Psoas muscle (tissue), 8 donors: Measurements from ENCODE around the gene PAX4. TPM values are rescaled to one million over a fixed set of nuclear protein-coding genes. Genes with fewer than 3 reads are reported as not detected.

Experiments
- ATAC-seq, 4 donors: fragments of 200-7000 bp; cut with Tn5 transposase; one replicate each; pipeline ENCODE4 v1.9.1; 2020; ENCODE audit warnings: moderate library complexity in 3 of 4, mild to moderate bottlenecking in 2 of 4
- DNase-seq, 2 donors: peaks; one replicate each; pipeline ENCODE4 v3.0.0-alpha.2; 2020
- H3K27ac ChIP-seq: fragments of 200-600 bp; one replicate; pipeline ENCODE4 v1.8.0; 2022
- H3K27me3 ChIP-seq, 3 donors: fragments of 200-600 bp in 1 of 3; one replicate each; pipeline versions ENCODE4 v1.6.1 to v1.8.0; 2013 to 2022; ENCODE audit warnings: low read length in 2 of 3, mild to moderate bottlenecking in 2 of 3, moderate library complexity in 1 of 3; ENCODE audit not compliant: insufficient read depth in 3 of 3
- H3K36me3 ChIP-seq, 2 donors: fragments of 200-600 bp in 1 of 2; one replicate each; pipeline versions ENCODE4 v1.6.1 to v1.8.0; 2013 to 2022; ENCODE audit warnings: low read depth in 1 of 2, mild to moderate bottlenecking in 1 of 2, moderate library complexity in 1 of 2; ENCODE audit not compliant: insufficient read depth in 1 of 2
- H3K4me1 ChIP-seq: fragments of 200-600 bp; one replicate; pipeline ENCODE4 v1.8.0; 2022
- H3K4me3 ChIP-seq: fragments of 200-600 bp; one replicate; pipeline ENCODE4 v1.8.0; 2022; ENCODE audit warnings: mild to moderate bottlenecking
- H3K9me3 ChIP-seq: fragments of 200-600 bp; one replicate; pipeline ENCODE4 v1.8.0; 2022
- WGBS, 3 donors: extraction: QIAGEN DNeasy Blood & Tissue Kit; methylation state at CpG; one replicate each; pipeline versions ENCODE4 v1.1.6 to v1.1.7; 2013; 5-methylcytosine and 5-hydroxymethylcytosine counted together
- intact Hi-C, 2 donors: fragments of 100-400 bp; cut with DNase I; formaldehyde crosslinking; loops; one replicate each; pipeline versions ENCODE4 v1.11.0 to v1.14.2; 2022
- polyA plus RNA-seq, 3 donors: library from polyadenylated mRNA; stranded (reverse); fragments of 200-250 nt; gene quantifications; one replicate each; pipeline ENCODE4 v1.2.3, GENCODE V29; 2013
- total RNA-seq, 4 donors: library from RNA; stranded (reverse); fragmentation: NEBNext Ultra II Directional in 2 of 4; extraction: Animal tissue kit (Norgen Biotek cat#: 25700) in 2 of 4; gene quantifications; one replicate each; pipeline versions ENCODE4 v1.2.1 to v1.2.4, GENCODE V29; 2021 to 2023
- TF ChIP-seq, protein P1 (sequence below): fragments of 200-600 bp; IDR thresholded peaks from one replicate; pipeline ENCODE4 v1.8.0; 2022; ENCODE audit warnings: antibody characterized with exemption
- donor health status: healthy with polysubstance abuse.
- donor health status: DM: no; HTN: no; CAD: no; lungs with moderate emphysema.
- donor health status: Bipolar disorder and iron deficiency.
- donor health status: healthy.
- donor health status: DM: yes; HTN: yes; CAD: no.
- donor health status: DM: no; HTN: no; CAD: no.
- donor health status: DM: no; HTN: no; CAD: no.
- donor health status: DM: yes; HTN: yes; CAD: no.

The PAX4 gene
- total and polyA plus RNA-seq, 7 donors: not detected

DNA sequence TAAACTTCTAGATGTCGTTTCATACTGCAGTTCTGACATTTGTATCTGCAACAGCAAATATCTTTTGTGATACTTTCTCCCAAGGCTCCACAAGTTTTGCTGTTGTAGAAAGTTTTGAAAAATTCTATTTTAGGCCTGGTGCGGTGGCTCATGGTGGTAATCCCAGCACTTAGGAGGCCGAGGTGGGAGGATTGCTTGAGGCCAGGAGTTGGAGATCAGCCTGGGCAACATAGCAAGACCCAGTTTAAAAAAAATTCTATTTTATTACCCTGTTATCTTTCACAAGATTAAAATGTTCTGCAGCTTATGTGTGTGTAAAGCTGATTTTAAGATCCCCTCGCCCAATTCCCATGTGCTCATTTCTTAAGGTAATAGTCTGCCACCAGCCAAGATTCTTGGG lies 35.5 kb upstream of the PAX4 start:
- H3K4me1 ChIP-seq: peaks cover 30% of the 10 kb centered on the region
- no peaks in the 10 kb centered on the region for H3K27me3 ChIP-seq
- TF ChIP-seq, protein P1, sequence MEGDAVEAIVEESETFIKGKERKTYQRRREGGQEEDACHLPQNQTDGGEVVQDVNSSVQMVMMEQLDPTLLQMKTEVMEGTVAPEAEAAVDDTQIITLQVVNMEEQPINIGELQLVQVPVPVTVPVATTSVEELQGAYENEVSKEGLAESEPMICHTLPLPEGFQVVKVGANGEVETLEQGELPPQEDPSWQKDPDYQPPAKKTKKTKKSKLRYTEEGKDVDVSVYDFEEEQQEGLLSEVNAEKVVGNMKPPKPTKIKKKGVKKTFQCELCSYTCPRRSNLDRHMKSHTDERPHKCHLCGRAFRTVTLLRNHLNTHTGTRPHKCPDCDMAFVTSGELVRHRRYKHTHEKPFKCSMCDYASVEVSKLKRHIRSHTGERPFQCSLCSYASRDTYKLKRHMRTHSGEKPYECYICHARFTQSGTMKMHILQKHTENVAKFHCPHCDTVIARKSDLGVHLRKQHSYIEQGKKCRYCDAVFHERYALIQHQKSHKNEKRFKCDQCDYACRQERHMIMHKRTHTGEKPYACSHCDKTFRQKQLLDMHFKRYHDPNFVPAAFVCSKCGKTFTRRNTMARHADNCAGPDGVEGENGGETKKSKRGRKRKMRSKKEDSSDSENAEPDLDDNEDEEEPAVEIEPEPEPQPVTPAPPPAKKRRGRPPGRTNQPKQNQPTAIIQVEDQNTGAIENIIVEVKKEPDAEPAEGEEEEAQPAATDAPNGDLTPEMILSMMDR: no peak
- no peak for ATAC-seq
- H3K27ac ChIP-seq: no peak overlapping the region
- H3K36me3 ChIP-seq: no peaks in the 10 kb centered on the region
- WGBS, 3 donors: 86 to 95% (median 89%) methylated on average over 4 of the region's 4 CpGs
- no peak for DNase-seq
- H3K9me3 ChIP-seq: no peaks in the 10 kb centered on the region
- H3K4me3 ChIP-seq: peak overlapping the region; percentile 81
- intact Hi-C loops: loop anchor here in 1 of 2 donors (5.0 kb wide), 1 partner anchor 261 kb away; the partner anchor contains the start of gene ZNF800

DNA sequence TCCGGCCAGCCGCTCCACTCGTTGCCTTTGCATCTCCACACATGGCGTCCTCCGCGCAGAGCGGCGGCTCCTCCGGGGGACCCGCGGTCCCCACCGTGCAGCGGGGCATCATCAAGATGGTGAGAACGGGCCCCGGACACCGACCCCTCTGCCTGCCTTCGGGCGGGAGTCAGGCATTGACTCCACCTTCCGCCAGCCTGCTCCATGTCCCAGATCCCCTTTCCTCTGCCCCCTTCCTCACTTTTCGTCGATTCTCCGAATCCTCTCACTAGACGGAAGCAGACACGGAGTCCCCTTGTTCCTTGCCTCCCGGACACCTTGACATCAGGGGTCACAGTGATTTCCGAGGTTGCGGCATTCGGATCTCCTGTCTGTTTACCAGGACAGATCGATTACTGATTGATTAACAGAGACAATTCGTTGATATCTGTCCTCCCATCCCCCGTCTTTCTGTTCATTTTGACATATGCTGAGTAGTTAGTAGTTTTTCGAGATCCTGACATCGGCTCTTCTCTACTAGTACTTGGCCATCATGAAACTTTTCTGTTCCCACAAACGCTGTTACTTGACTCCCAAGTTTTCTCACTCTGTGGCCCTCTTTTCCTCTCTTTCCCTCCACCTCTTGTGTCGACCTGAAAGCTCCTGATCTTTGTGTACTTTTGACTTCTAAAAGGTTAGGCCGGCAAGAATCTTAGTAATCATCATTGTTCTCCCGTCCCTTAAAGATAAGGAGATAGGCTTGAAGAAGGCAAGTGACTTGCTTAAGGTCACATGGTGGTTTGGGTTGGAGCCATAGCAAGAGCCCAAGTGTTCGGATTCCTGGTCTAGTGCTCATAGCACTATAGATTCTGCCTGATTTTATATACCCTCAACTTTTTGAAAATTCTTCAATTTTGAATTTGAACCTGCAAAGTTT lies 34.6 kb upstream of the PAX4 start:
- Histone ChIP-seq H3K4me3 (peak overlapping the region; percentile 81), H3K36me3 (no peaks in the 10 kb centered on the region), H3K4me1 (peaks cover 30% of the 10 kb centered on the region), H3K27me3 (no peaks in the 10 kb centered on the region), H3K9me3 (no peaks in the 10 kb centered on the region), H3K27ac (peak overlapping the region; percentile 99)
- intact Hi-C loops: loop anchor here in 1 of 2 donors (5.0 kb wide), 1 partner anchor 260 kb away; the partner anchor contains the start of gene ZNF800
- no peak for DNase-seq
- peak in 1 of 4 donors; percentile 17 for ATAC-seq
- WGBS, 3 donors: 2 to 3% (median 2%) methylated on average over 35 to 38 of the region's 38 CpGs
- TF ChIP-seq, protein P1: no peak

DNA sequence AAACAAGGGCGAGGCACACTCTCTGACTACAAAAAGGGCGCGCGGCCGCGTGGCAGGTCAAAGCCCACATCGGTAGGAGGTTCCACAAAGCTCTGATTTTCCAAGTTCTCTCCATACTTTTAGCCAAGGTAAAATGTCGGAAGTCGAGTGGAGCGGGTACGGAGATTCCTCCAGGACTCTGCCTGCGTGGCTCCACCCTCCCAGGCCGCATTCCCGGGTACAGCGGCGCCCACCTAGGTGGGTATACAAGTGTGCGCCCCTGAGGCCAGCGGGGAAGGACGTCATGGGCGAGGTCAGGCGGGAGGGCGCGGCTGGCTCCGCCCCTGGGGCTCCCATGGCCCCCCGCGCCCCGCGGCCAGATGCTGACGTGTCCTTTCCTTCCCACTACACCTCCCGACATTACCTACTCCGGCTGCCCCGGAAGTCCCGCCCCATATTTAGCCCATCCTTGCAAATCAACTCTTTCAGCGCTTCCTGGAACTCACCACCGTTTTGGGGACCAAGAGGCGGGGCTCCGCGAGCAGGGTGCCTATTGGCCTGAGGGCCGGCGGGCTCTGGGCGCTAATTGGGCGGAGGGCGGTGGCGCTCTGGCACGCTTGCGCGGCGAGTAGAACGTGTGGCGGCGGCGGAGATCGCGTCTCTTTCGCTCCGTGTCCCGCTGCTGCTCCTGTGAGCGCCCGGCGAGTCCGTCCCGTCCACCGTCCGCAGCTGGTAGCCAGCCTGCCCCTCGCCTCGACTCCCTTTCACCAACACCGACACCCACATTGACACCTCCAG lies 33.8 kb upstream of the PAX4 start, which contains the start of gene SND1:
TSS of gene SND1 (plus strand) at position 639 of the 777 bp plus-strand sequence. CDS start 180 bp downstream, outside the sequence.
- no peaks in the 10 kb centered on the region for H3K27me3 ChIP-seq
- peaks cover 30% of the 10 kb centered on the region for H3K4me1 ChIP-seq
- no peaks in the 10 kb centered on the region for H3K9me3 ChIP-seq
- ATAC-seq (peak; percentile 95 to 97 (median 96)), DNase-seq (peak; percentile 99)
- H3K27ac ChIP-seq: peak within 1 kb of the TSS; percentile 99
- 0 to 1% (median 0%) methylated on average over 44 to 67 of the region's 67 CpGs for WGBS, 3 donors
- intact Hi-C loops: loop anchor here in 1 of 2 donors (2.0 to 5.0 kb wide), 2 partner anchors 63 to 259 kb away; partner anchors contain the start of genes ARF5 and ZNF800
- H3K4me3 ChIP-seq: peak within 1 kb of the TSS; percentile 81
- no peaks in the 10 kb centered on the region for H3K36me3 ChIP-seq
- TF ChIP-seq, protein P1: no peak

DNA sequence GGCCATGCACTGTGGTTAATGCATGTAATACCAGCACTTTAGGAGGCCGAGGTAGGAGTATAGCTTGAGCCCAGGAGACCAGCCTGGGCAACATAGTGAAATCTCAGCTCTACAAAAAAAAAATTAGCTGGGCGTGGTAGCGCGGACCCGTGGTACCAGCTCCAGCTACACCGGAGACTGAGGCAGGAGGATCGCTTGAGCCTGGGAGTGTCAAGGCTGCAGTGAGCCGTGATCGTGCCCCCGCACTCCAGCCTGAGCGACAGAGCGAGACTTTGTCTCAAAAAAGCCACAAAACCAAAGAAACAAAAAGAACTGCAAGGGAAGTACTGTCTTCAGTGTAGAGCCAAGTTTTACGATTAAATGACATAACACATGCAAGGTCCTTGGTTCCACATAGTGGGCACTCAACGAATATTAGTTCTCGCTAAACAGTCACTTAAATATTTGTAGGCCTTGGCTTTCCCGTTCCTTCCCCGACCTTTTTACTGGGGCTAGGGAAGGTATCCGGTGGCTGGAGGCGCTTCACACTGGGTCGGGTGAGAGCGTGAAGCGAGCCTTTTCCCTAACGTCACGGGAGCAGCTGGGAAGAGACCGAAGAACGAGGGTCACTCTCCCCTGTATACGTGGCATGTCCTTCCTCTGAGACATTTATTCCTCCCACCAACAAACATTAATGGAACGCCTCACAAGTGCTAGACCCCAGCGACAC lies 33.1 kb upstream of the PAX4 start:
- intact Hi-C loops: loop anchor here in 1 of 2 donors (2.0 to 5.0 kb wide), 2 partner anchors 62 to 259 kb away; partner anchors contain the start of genes ARF5 and ZNF800
- Histone ChIP-seq H3K36me3 (no peaks in the 10 kb centered on the region), H3K27me3 (no peaks in the 10 kb centered on the region), H3K4me3 (peak overlapping the region; percentile 81), H3K4me1 (peaks cover 30% of the 10 kb centered on the region), H3K9me3 (no peaks in the 10 kb centered on the region), H3K27ac (peak overlapping the region; percentile 99)
- DNase-seq (peak in 1 of 2 donors; percentile 18), ATAC-seq (peak; percentile 13 to 46 (median 34))
- TF ChIP-seq, protein P1: no peak
- WGBS, 3 donors: 40 to 48% (median 41%) methylated on average over 29 of the region's 29 CpGs
